GM12874 (cell line): ENCODE results near the gene AKAP9.

Source experiments
- CTCF ChIP-seq: IDR thresholded peaks from 2 replicates; pipeline ENCODE4 v1.5.1; 2011; ENCODE audit warnings: low read depth, mild to moderate bottlenecking, control low read depth, low read length, moderate library complexity; ENCODE audit not compliant: insufficient read depth

The AKAP9 gene

DNA sequence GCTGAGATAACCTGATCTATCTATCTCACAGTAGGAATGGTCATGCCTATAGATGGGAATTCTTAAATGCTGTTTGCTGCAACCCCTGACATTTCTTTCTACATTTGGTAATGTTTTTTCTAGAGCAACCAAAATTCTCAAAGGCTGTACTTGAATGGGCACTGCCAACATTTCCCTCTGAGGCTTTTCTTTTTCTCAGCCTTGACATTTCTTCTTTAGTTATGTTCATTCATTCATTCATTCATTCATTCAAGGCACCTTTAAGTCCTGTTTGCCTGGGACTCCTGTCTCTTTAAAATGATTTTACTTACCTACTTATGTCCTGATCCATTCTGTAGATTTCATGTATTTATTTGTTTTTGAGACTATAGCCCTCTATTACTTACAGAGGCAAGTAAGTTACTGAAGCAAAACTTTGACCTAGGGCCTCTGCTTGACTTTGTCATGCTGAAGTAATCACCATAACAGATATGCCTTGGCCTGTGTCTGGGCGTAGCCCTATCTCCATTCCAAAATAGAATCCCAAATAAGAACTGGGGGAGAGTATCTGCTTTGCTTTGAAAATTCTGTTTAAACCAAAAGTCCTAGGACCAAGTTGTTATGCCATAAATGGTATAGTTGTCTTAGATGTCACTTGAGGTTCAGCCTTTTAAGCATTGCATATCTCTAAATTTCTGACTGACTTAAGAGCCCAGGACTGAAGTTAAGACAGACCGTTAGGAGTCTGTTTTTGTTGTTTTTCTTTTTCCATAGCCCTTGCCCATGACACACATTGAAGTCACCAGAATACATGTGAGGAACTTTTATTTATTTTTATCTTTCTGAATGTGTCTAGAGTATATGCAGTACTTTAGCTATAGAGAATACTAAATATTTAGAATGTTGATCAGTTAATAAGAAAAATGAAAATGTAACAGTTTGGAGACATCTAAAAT, 59.2 kb downstream of the AKAP9 start:
- no peak for TF ChIP-seq CTCF

GRCh38 chr7:92002720-92003119, 62.1 kb downstream of the AKAP9 start:
- no peak for TF ChIP-seq CTCF

DNA sequence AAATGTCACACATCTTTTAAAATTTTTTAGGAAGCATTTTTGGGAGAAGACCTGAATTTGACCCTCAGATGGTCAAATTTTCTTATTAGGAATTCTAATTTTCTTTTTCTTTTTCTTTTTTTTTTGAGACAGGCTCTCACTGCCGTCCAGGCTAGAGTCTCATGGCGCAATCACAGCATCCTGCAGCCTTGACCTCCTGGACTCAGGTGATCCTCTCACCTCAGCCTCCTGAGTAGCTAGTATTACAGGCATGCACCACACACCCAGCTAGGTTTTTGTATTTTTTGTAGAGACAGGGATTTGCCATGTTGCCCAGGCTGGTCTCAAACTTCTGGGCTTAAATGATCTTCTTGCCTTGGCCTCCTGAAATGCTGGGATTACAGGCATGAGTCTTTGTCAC, 65.4 kb downstream of the AKAP9 start:
- no peak for TF ChIP-seq CTCF

DNA sequence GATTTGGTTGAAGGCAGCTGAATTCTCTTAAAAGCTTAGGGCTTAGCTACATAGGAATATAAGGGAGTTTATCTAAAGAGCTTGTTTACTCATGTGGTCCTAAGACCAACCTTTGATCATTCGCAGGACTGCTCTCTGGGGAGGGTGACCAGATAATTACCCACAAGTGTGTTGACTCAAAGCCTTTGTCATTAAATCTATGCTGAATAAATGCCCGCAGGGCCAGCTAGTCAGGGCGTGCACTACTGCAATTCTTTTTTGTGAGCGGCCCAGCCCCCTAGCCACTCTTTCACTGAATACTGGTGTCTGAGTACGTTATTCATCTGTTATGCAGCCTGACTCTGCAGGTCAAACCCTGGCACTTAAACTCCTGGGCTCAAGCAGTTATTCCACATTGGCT, 69.6 kb downstream of the AKAP9 start:
- no peak for TF ChIP-seq CTCF

GRCh38 chr7:92013611-92014010, 72.9 kb downstream of the AKAP9 start:
- TF ChIP-seq CTCF: no peak

DNA sequence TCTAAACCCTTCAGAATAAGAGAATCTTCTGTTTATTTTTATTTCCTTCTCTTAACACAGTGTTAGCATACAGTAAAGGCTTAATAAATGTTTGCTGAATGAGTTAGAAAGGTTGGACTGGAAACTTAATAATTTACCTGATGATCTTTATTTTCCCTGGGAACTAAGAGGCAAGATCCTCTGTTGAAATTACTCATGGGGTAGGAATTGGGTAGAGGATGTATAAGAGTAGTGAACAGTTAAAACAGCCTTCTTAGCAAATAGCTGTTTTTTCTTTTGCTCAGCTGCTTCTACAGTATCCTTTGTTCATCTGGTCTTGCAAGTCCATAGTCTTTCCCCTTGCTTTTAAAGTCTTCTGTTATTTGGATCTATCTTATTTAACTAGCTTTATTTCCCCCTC, 80.0 kb downstream of the AKAP9 start:
- no peak for TF ChIP-seq CTCF

GRCh38 chr7:92025260-92025659, 84.6 kb downstream of the AKAP9 start:
- no peak for TF ChIP-seq CTCF
